Duodenal mucosa (tissue), 2 donors: ENCODE measurements around the gene GPR149.

Experiments
- H3K27ac ChIP-seq: one replicate; pipeline ENCODE4 v1.7.0; 2013; ENCODE audit warnings: low read depth, low read length
- H3K27me3 ChIP-seq, 2 donors: one replicate each; pipeline ENCODE4 v1.7.0; 2013; ENCODE audit warnings: low read length in 2 of 2, control low read depth in 1 of 2; ENCODE audit not compliant: insufficient read depth in 2 of 2, control insufficient read depth in 1 of 2
- H3K36me3 ChIP-seq, 2 donors: one replicate each; pipeline ENCODE4 v1.7.0; 2013; ENCODE audit warnings: low read length in 2 of 2, control low read depth in 1 of 2; ENCODE audit not compliant: insufficient read depth in 2 of 2, control insufficient read depth in 1 of 2
- H3K4me1 ChIP-seq, 2 donors: one replicate each; pipeline ENCODE4 v1.7.0; 2013; ENCODE audit warnings: low read length in 2 of 2, control low read depth in 1 of 2; ENCODE audit not compliant: insufficient read depth in 2 of 2, control insufficient read depth in 1 of 2
- H3K4me3 ChIP-seq, 2 donors: one replicate each; pipeline ENCODE4 v1.7.0; 2013; ENCODE audit warnings: low read length in 2 of 2, low read depth in 1 of 2
- H3K9ac ChIP-seq, 2 donors: one replicate each; pipeline ENCODE4 v1.7.0; 2013; ENCODE audit warnings: low read length in 2 of 2, low read depth in 1 of 2
- H3K9me3 ChIP-seq, 2 donors: one replicate each; pipeline ENCODE4 v1.7.0; 2013; ENCODE audit warnings: low read length in 2 of 2, control low read depth in 1 of 2; ENCODE audit not compliant: control insufficient read depth in 1 of 2

Gene GPR149

DNA sequence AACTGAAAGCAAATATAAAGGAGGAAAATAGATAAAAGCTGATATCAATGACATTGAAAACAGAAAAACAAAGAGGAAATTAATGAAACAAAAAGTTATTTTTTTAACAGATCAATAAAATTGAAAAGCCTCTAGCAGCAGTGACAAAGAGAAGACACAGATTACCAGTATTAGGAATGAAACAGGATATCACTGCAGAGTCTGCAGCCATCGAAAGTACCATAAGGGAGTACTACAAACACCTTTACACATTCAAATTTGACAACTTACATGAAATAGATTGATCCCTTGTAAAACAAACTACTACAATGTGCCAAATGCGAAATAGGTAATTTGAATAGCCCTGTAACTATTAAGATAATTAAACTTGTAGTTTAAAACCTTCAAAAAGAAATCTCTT, 80.8 kb downstream of the GPR149 start:
- H3K4me3 ChIP-seq: no peak overlapping the region

DNA sequence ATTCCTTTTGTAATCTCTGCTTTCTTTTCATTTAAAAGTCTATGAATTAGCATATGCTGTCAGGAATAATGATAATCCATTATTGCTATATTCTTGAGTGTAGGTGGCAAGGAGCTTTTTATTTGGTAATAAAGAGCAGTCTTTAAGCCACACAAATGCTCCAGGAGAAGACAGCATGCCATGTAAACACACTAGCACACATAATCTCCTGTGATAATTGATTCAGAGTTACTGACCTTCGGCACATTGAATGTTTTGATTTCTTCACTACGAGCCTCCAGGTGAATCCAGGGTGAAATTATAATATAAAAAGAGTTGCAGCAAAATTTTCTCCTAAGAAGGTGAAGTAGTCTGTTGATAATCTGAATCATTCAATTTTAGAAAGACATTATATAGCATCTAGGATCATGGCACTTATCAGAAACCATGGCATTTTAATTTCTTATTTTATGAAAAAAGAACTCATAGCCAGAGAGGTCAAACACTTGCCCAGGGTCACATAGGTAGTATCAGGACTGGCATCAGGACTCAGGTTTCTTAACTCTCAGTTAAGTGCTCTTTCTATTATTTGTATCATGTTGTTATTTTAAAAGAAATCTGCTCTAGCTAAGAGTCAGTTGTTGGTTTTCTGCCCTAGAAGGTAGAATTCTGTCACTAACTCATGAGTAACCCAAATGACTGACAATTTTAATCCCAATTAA, 84.4 kb downstream of the GPR149 start:
- Histone ChIP-seq H3K27me3 (no peaks in the 10 kb centered on the region), H3K9ac (no peak overlapping the region), H3K4me1 (no peaks in the 10 kb centered on the region), H3K27ac (no peak overlapping the region), H3K4me3 (no peak overlapping the region), H3K36me3 (no peaks in the 10 kb centered on the region), H3K9me3 (no peaks in the 10 kb centered on the region)

More for the DNA sequence above, 80.8 kb downstream of the GPR149 start:
- Histone ChIP-seq H3K9me3 (no peaks in the 10 kb centered on the region), H3K27me3 (no peaks in the 10 kb centered on the region), H3K9ac (no peak overlapping the region), H3K36me3 (no peaks in the 10 kb centered on the region), H3K27ac (no peak overlapping the region), H3K4me1 (no peaks in the 10 kb centered on the region)

DNA sequence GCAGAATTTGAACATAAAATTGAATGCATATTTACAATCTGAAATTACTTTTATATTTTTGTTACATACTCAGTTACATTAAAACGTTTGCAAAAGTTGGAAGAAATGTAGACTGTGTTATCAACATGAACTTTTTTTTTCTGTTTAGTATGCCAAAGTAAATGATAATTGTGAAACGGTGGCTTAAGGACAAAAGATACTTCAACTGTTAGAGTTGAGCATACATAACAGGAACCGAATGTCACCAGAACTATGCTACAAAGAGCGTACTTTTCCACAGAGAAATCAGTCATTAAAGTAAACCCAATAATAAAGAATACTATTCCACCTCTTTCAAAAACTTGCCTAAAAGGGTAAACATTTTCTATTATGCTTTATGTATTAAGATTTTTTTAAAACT, 91.4 kb downstream of the GPR149 start:
- Histone ChIP-seq H3K36me3 (no peaks in the 10 kb centered on the region), H3K4me3 (no peak overlapping the region), H3K27ac (no peak overlapping the region), H3K9ac (no peak overlapping the region), H3K9me3 (no peaks in the 10 kb centered on the region), H3K4me1 (no peaks in the 10 kb centered on the region), H3K27me3 (no peaks in the 10 kb centered on the region)

DNA sequence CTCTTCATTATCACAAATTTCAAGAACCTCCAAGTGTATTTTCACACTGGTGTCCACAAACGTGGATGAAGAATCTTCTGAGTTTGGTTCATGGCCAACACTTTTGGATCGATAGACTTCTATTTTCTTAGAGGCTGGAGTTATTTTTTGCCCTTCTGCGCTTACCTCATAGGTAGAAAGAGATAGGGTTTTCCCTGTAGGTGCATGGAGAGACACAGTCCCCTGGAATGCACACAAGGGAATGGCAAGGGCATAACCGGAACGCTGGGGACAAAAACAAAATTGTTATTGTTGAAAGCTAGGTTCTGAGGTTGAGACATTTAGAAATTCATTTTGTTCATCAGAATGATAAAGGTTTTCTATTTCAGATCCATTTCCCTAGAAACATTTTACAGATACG, 92.0 kb downstream of the GPR149 start:
- Histone ChIP-seq H3K36me3 (no peaks in the 10 kb centered on the region), H3K27me3 (no peaks in the 10 kb centered on the region)

DNA sequence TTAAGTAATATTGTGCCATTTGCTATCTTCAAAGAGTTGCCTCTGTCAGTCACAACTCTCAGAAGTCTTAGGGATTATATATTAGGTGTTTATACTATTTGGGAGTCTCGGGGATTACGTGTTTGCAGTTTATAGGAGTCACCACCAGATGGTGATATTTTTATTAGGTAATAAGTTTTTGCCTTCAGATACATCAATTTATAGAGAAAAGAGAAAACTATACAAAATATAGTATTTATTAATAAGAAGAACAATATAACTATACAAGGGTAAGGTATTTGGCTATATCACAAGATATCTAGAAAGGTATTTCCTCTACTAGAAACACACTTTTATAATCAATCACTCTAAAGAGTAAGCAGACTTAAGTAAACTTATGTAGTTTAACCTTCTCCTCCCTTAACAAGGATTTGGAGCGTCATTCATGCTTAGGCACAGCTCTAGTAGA, 95.0 kb downstream of the GPR149 start:
- H3K27me3 ChIP-seq: no peaks in the 10 kb centered on the region
- H3K9me3 ChIP-seq: no peaks in the 10 kb centered on the region
- H3K36me3 ChIP-seq: no peaks in the 10 kb centered on the region
- H3K27ac ChIP-seq: no peak overlapping the region
- no peak overlapping the region for H3K4me3 ChIP-seq
- no peak overlapping the region for H3K9ac ChIP-seq
- no peaks in the 10 kb centered on the region for H3K4me1 ChIP-seq

More for the DNA sequence above, 92.0 kb downstream of the GPR149 start:
- Histone ChIP-seq H3K9me3 (no peaks in the 10 kb centered on the region), H3K9ac (no peak overlapping the region), H3K27ac (no peak overlapping the region), H3K4me3 (no peak overlapping the region), H3K4me1 (no peaks in the 10 kb centered on the region)

DNA sequence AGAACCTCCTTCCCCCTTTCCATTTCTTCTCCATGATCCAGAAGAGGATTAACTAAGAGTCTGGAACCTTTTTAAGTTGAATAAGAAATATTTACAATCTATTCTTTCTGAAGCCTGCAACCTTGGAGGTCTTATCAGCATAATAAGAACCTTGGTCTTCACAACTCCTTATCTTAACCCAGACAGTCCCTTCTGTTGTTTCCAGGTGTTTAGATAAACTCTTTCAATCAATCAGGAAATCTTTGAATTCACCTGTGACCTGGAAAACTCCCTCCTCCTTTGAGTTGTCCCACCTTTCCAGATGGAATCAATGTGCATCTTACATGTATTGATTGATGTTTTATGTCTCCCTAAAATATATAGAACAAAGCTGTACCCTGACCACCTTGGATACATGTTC, 102.1 kb downstream of the GPR149 start:
- Histone ChIP-seq H3K27ac (no peak overlapping the region), H3K4me1 (peaks cover 3 to 5% of the 10 kb centered on the region in 2 donors), H3K9me3 (no peaks in the 10 kb centered on the region), H3K9ac (no peak overlapping the region), H3K4me3 (no peak overlapping the region), H3K36me3 (no peaks in the 10 kb centered on the region), H3K27me3 (no peaks in the 10 kb centered on the region)

DNA sequence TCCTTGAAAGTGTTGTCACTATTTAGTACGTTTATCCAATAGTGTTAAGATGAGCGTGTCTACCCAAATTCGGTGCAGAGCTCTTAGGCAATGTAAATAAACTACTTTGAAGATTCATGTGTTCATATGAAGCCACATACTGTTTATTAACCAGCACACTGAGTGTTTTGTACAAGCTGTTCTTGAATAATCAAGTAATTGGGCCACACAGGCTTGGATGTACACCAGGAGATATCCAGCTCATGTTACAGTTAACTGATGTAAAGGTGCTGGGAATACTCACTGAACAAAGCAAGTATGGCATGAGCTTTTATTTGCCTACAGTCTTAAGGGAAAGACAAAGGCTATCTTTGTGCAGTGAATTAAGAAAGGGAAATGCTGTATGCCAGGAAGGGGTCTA, 105.1 kb downstream of the GPR149 start:
- no peak overlapping the region for H3K9ac ChIP-seq
- no peak overlapping the region for H3K27ac ChIP-seq
- no peaks in the 10 kb centered on the region for H3K36me3 ChIP-seq
- peaks cover 11 to 29% of the 10 kb centered on the region in 2 donors for H3K4me1 ChIP-seq
- no peaks in the 10 kb centered on the region for H3K27me3 ChIP-seq
- H3K9me3 ChIP-seq: no peaks in the 10 kb centered on the region
- peak overlapping the region; percentile 86 to 89 for H3K4me3 ChIP-seq

DNA sequence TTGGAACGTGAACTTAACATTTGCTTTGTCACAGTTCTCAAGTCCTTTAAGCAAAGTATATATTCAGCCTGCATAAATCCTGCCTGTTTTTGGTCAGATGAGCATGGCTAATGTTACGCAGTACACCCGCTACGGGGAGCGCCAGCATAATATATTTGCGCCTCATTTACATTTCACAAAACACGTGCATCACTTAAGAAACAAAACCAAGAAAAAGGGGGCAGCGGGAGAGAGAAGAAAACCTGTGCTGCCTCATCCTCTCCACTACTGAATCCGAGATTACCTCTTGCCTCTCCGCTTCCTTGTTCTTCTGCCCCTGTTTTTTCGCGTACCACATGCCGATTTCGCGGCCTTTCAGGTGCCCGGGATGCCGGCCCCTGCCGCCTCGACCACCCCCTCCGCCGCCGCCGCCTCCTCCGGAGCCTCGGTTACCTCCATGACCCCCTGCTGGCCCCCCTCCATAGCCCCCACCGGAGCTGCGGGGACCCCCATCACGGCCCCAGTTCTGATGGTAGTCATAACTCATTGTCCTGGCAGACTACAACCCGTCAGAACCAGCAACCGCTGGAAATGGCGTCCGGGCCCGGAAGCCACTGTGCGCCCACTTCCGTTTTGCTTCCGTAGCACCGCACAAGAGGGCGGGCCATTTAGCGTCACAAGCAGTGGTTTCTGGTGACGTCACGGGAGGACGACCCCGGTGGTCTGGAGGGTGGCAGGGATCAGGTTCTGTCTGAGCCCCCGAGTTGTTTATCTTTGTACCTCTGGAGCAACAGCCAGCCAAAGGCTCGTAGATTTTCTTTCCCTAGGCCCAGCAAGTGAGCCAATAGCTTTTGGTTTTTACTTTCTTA, 105.9 kb downstream of the GPR149 start, which contains the start of gene DHX36:
Gene DHX36 (minus strand): TSS at position 597 of the 848 bp plus-strand sequence. CDS start 71 bp downstream, at position 526.
- Histone ChIP-seq H3K9ac (peak within 1 kb of the TSS; percentile 79 to 97), H3K27ac (peak within 1 kb of the TSS; percentile 92), H3K4me1 (peaks cover 11 to 29% of the 10 kb centered on the region in 2 donors), H3K9me3 (no peaks in the 10 kb centered on the region), H3K27me3 (no peaks in the 10 kb centered on the region), H3K36me3 (no peaks in the 10 kb centered on the region), H3K4me3 (peak within 1 kb of the TSS; percentile 86 to 89)

DNA sequence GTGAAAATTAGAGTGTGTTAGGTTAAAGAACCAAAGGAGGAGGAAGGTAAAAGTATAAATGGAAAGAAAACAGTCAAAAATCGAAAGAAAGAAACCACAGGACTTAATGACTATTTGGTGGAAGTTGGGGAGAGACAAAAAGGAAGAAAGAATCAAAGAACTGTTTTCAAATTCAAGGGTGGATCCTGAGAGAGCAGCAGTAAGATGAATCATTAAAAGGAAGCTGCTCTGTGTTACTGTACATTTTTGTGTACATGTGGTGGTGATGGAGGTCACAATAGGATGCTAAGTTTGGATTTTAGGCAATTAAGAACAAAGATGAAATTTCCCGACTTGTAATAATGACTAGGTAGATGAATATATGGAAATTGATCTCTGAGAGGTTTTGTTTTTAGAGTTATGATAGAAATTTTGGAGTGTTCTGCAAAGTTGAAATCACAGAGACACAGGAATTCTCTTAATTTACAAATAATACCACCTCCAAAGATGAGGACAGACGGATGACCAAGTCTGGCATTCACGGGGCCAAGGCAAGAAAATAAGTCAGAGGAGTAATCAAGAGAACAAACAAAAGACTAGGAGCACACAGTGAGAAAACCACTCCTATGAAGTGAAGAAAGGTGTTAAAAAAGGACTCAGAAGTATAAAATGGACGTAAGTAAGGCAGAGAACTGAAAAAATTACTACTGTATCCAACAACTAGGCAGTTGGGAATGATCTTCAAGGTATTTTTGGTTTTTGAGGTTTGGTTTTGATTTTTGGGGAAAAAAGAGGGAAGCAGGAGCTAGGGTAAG, 112.8 kb downstream of the GPR149 start:
- Histone ChIP-seq H3K4me3 (no peak overlapping the region), H3K9me3 (no peaks in the 10 kb centered on the region), H3K27me3 (no peaks in the 10 kb centered on the region), H3K36me3 (peaks cover 18 to 23% of the 10 kb centered on the region in 2 donors), H3K27ac (no peak overlapping the region), H3K9ac (no peak overlapping the region), H3K4me1 (peaks cover 3 to 33% of the 10 kb centered on the region in 2 donors)
